GM23338 (cell line): ENCODE results near the gene PCBP4. TPM values are rescaled to one million over a fixed set of nuclear protein-coding genes. Genes with fewer than 3 reads are reported as not detected.

Experiments
- ATAC-seq: fragments of 200-7000 bp; cut with Tn5 transposase; 3 replicates; pipeline ENCODE4 v1.9.1; 2020
- DNase-seq: peaks from one replicate; pipeline ENCODE4 v3.0.0-alpha.2; 2015; ENCODE audit warnings: low spot score
- H2AFZ ChIP-seq: fragments of 200-600 bp; sonication (generic); 2 replicates; pipeline ENCODE4 v1.8.0; 2016; ENCODE audit warnings: antibody characterized with exemption, mild to moderate bottlenecking, moderate library complexity
- H3F3A ChIP-seq: fragments of 200-600 bp; sonication (generic); replicated peaks from 2 replicates; pipeline ENCODE4 v1.8.0; 2017; ENCODE audit warnings: antibody characterized with exemption, mixed run types, low read depth
- H3K27ac ChIP-seq: fragments of 200-600 bp; sonication (generic); 2 replicates; pipeline ENCODE4 v1.6.1; 2016; ENCODE audit warnings: low read depth
- H3K27me3 ChIP-seq: fragments of 200-600 bp; sonication (generic); 2 replicates; pipeline ENCODE4 v1.8.0; 2016; ENCODE audit warnings: mild to moderate bottlenecking, mixed run types, moderate library complexity; ENCODE audit not compliant: insufficient read depth
- H3K36me3 ChIP-seq: fragments of 200-600 bp; sonication (generic); 2 replicates; pipeline ENCODE4 v1.8.0; 2016; ENCODE audit warnings: mild to moderate bottlenecking; ENCODE audit not compliant: insufficient read depth
- H3K4me1 ChIP-seq: fragments of 200-600 bp; sonication (generic); 2 replicates; pipeline ENCODE4 v1.8.0; 2016; ENCODE audit warnings: mild to moderate bottlenecking, moderate library complexity; ENCODE audit not compliant: insufficient read depth
- H3K4me2 ChIP-seq: fragments of 200-600 bp; sonication (generic); 2 replicates; pipeline ENCODE4 v1.7.1; 2017; ENCODE audit warnings: mixed run types
- H3K4me3 ChIP-seq: fragments of 200-600 bp; sonication (generic); 2 replicates; pipeline ENCODE4 v1.6.1; 2016; ENCODE audit warnings: mixed run types
- H3K79me2 ChIP-seq: fragments of 200-600 bp; sonication (generic); replicated peaks from 2 replicates; pipeline ENCODE4 v1.8.0; 2017; ENCODE audit warnings: mild to moderate bottlenecking; ENCODE audit not compliant: insufficient read depth
- H3K9me2 ChIP-seq: fragments of 200-600 bp; sonication (generic); 2 replicates; pipeline ENCODE4 v1.8.0; 2017; ENCODE audit not compliant: insufficient read depth
- H4K20me1 ChIP-seq: fragments of 200-600 bp; sonication (generic); replicated peaks from 2 replicates; pipeline ENCODE4 v1.8.0; 2017; ENCODE audit warnings: mild to moderate bottlenecking; ENCODE audit not compliant: insufficient read depth
- H3K27ac Mint-ChIP-seq: 2 replicates; pipeline ENCODE4 v1.8.0; 2020; ENCODE audit warnings: inconsistent platforms, mild to moderate bottlenecking, moderate library complexity, mixed read lengths
- H3K27me3 Mint-ChIP-seq: 3 replicates; pipeline ENCODE4 v1.8.0; 2022; ENCODE audit warnings: low read depth, mild to moderate bottlenecking, moderate library complexity, mixed read lengths, inconsistent platforms; ENCODE audit not compliant: insufficient read depth, poor library complexity
- H3K36me3 Mint-ChIP-seq: 3 replicates; pipeline ENCODE4 v1.8.0; 2021; ENCODE audit warnings: low read depth, mild to moderate bottlenecking, inconsistent platforms, moderate library complexity, mixed read lengths
- H3K4me1 Mint-ChIP-seq: 3 replicates; pipeline ENCODE4 v1.8.0; 2020; ENCODE audit warnings: mild to moderate bottlenecking, inconsistent platforms, mixed read lengths
- H3K4me3 Mint-ChIP-seq: 3 replicates; pipeline ENCODE4 v1.8.0; 2021; ENCODE audit warnings: moderate library complexity, mild to moderate bottlenecking, inconsistent platforms, mixed read lengths
- H3K9me3 Mint-ChIP-seq: 3 replicates; pipeline ENCODE4 v1.8.0; 2020; ENCODE audit warnings: moderate library complexity, mild to moderate bottlenecking, inconsistent platforms, mixed read lengths
- CREB1 ChIP-seq: fragments of 250-450 bp; sonication (Bioruptor Pico); IDR thresholded peaks from 2 replicates; pipeline ENCODE4 v1.5.0; 2020; ENCODE audit warnings: low read depth, mild to moderate bottlenecking, moderate library complexity
- EZH2 ChIP-seq: fragments of 200-600 bp; sonication (generic); IDR thresholded peaks from one replicate; pipeline ENCODE4 v1.8.0; 2017; ENCODE audit warnings: antibody characterized with exemption, mild to moderate bottlenecking, low read depth; ENCODE audit not compliant: unreplicated experiment
- EZH2phosphoT487 ChIP-seq: fragments of 200-600 bp; sonication (generic); IDR thresholded peaks from one replicate; pipeline ENCODE4 v1.8.1; 2018; ENCODE audit warnings: antibody characterized with exemption; ENCODE audit not compliant: unreplicated experiment
- JUNB ChIP-seq: IDR thresholded peaks from one replicate; pipeline ENCODE4 v1.6.1; 2016; ENCODE audit warnings: antibody characterized with exemption; ENCODE audit not compliant: unreplicated experiment
- NANOG ChIP-seq: IDR thresholded peaks from 2 replicates; pipeline ENCODE4 v1.6.1; 2016; ENCODE audit warnings: antibody characterized with exemption, borderline replicate concordance
- POLR2AphosphoS5 ChIP-seq: IDR thresholded peaks from 2 replicates; pipeline ENCODE4 v1.6.1; 2016; ENCODE audit warnings: antibody characterized with exemption, low read depth
- STAT1 ChIP-seq: IDR thresholded peaks from one replicate; pipeline ENCODE4 v1.6.1; 2016; ENCODE audit warnings: antibody characterized with exemption; ENCODE audit not compliant: unreplicated experiment
- ZNF114 ChIP-seq: fragments of 250-450 bp; sonication (Bioruptor Pico); IDR thresholded peaks from 2 replicates; pipeline ENCODE4 v1.5.0; 2020; ENCODE audit warnings: mild to moderate bottlenecking, moderate library complexity
- ZNF331 ChIP-seq: fragments of 250-450 bp; sonication (Bioruptor Pico); IDR thresholded peaks from 2 replicates; pipeline ENCODE4 v1.5.0; 2020; ENCODE audit warnings: low read depth, mild to moderate bottlenecking, moderate library complexity
- polyA plus RNA-seq: library from polyadenylated mRNA; unstranded; fragments of >200 nt; fragmentation: Nextera tagmentation; extraction: Ambion mirVana; gene quantifications from 2 replicates; pipeline ENCODE4 v1.2.1, GENCODE V29; 2016
- total RNA-seq: library from RNA; depleted of rRNA; stranded (reverse); fragments of >200 nt; shearing (Covaris generic); gene quantifications from 2 replicates; pipeline ENCODE4 v1.2.3, GENCODE V29; 2014
- TF ChIP-seq, protein P1 (sequence below): IDR thresholded peaks from one replicate; pipeline ENCODE4 v1.6.1; 2018; ENCODE audit warnings: antibody characterized with exemption; ENCODE audit not compliant: unreplicated experiment
- TF ChIP-seq, protein P2 (sequence below): IDR thresholded peaks from 2 replicates; pipeline ENCODE4 v1.6.1; 2016; ENCODE audit warnings: antibody characterized with exemption
- TF ChIP-seq, protein P3 (sequence below), 2 experiments: fragments of 200-600 bp in 1 of 2; sonication (generic) in 1 of 2; conservative IDR thresholded peaks; 2 replicates each; pipeline versions ENCODE4 v1.5.1 to v1.6.1; 2016 to 2017; ENCODE audit warnings: antibody characterized with exemption in 2 of 2, low read depth in 2 of 2, mild to moderate bottlenecking in 2 of 2, moderate library complexity in 1 of 2

PCBP4 gene
- total and polyA plus RNA-seq, 2 experiments from 2014 or later: 11.8 to 37.6 TPM

DNA sequence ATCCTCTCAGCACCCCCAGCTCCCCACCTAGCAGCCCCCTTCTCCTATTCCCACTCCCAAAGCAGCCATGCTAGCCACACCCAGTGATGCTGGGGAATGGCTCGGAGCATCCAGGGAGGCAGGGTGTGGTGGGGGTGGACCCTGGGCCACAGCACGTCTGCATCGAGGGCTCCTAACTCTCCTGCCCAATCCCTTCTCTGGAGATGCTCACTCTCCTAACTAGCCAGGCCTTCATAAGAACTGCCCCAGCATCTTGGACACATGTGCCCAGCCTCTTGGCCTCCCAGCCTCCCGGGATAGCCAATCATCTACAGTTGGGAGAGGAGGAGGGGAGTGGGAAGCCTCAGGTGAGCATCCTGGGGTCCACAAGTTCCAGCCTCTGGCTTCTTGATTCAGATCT is 2.7 kb downstream of the PCBP4 start:
- Mint-ChIP-seq H3K9me3 (no peaks in the 10 kb centered on the region; the same call in 2 of the 3 replicates), H3K36me3 (peaks cover 7% of the 10 kb centered on the region; the same call in 1 of the 3 replicates), H3K4me1 (peaks cover 46% of the 10 kb centered on the region), H3K27me3 (peaks cover 36% of the 10 kb centered on the region), H3K4me3 (no peak overlapping the region), H3K27ac (no peak overlapping the region)
- no peaks in the 10 kb centered on the region for H4K20me1 ChIP-seq
- no peak overlapping the region for H3K27ac ChIP-seq
- H3K4me2 ChIP-seq: no peak overlapping the region
- ATAC-seq (no peak), DNase-seq (no peak)
- TF ChIP-seq NANOG (no peak), EZH2phosphoT487 (no peak), ZNF114 (CRISPR knock-in tag) (no peak), CREB1 (no peak), EZH2 (no peak), ZNF331 (CRISPR knock-in tag) (no peak), JUNB (no peak), POLR2AphosphoS5 (no peak), STAT1 (no peak)
- TF ChIP-seq, protein P1, sequence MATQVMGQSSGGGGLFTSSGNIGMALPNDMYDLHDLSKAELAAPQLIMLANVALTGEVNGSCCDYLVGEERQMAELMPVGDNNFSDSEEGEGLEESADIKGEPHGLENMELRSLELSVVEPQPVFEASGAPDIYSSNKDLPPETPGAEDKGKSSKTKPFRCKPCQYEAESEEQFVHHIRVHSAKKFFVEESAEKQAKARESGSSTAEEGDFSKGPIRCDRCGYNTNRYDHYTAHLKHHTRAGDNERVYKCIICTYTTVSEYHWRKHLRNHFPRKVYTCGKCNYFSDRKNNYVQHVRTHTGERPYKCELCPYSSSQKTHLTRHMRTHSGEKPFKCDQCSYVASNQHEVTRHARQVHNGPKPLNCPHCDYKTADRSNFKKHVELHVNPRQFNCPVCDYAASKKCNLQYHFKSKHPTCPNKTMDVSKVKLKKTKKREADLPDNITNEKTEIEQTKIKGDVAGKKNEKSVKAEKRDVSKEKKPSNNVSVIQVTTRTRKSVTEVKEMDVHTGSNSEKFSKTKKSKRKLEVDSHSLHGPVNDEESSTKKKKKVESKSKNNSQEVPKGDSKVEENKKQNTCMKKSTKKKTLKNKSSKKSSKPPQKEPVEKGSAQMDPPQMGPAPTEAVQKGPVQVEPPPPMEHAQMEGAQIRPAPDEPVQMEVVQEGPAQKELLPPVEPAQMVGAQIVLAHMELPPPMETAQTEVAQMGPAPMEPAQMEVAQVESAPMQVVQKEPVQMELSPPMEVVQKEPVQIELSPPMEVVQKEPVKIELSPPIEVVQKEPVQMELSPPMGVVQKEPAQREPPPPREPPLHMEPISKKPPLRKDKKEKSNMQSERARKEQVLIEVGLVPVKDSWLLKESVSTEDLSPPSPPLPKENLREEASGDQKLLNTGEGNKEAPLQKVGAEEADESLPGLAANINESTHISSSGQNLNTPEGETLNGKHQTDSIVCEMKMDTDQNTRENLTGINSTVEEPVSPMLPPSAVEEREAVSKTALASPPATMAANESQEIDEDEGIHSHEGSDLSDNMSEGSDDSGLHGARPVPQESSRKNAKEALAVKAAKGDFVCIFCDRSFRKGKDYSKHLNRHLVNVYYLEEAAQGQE: no peak
- TF ChIP-seq, protein P2, sequence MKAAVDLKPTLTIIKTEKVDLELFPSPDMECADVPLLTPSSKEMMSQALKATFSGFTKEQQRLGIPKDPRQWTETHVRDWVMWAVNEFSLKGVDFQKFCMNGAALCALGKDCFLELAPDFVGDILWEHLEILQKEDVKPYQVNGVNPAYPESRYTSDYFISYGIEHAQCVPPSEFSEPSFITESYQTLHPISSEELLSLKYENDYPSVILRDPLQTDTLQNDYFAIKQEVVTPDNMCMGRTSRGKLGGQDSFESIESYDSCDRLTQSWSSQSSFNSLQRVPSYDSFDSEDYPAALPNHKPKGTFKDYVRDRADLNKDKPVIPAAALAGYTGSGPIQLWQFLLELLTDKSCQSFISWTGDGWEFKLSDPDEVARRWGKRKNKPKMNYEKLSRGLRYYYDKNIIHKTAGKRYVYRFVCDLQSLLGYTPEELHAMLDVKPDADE: no peak
- TF ChIP-seq, protein P3, sequence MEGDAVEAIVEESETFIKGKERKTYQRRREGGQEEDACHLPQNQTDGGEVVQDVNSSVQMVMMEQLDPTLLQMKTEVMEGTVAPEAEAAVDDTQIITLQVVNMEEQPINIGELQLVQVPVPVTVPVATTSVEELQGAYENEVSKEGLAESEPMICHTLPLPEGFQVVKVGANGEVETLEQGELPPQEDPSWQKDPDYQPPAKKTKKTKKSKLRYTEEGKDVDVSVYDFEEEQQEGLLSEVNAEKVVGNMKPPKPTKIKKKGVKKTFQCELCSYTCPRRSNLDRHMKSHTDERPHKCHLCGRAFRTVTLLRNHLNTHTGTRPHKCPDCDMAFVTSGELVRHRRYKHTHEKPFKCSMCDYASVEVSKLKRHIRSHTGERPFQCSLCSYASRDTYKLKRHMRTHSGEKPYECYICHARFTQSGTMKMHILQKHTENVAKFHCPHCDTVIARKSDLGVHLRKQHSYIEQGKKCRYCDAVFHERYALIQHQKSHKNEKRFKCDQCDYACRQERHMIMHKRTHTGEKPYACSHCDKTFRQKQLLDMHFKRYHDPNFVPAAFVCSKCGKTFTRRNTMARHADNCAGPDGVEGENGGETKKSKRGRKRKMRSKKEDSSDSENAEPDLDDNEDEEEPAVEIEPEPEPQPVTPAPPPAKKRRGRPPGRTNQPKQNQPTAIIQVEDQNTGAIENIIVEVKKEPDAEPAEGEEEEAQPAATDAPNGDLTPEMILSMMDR (conservative IDR thresholded peaks at IDR 0.05; ENCODE audit: low read depth in 2 of 2): no peak
- H3K9me2 ChIP-seq: no peaks in the 10 kb centered on the region
- H3K4me3 ChIP-seq: no peak overlapping the region
- no peaks in the 10 kb centered on the region for H3K36me3 ChIP-seq
- H3K4me1 ChIP-seq: peaks cover 33% of the 10 kb centered on the region
- no peaks in the 10 kb centered on the region for H3K79me2 ChIP-seq
- no peak overlapping the region for H2AFZ ChIP-seq
- H3F3A ChIP-seq: peaks cover 13% of the 10 kb centered on the region; the same call in 1 of the 2 replicates
- H3K27me3 ChIP-seq: peaks cover 9% of the 10 kb centered on the region; the same call in 1 of the 2 replicates
